Subcutaneous adipose tissue (tissue), 4 donors: ENCODE measurements around the gene SACM1L. TPM values are rescaled to one million over a fixed set of nuclear protein-coding genes. Genes with fewer than 3 reads are reported as not detected.

Experiments used
- CTCF ChIP-seq: fragments of 450-650 bp; IDR thresholded peaks from one replicate; pipeline ENCODE4 v1.5.1; 2016; ENCODE audit warnings: low read depth, mild to moderate bottlenecking, control low read depth, antibody characterized with exemption, moderate library complexity
- total RNA-seq, 4 donors: library from RNA; depleted of rRNA; stranded (reverse); fragments of >200 nt; gene quantifications; one replicate each; pipeline ENCODE4 v1.1.0, GENCODE V29; 2016

The SACM1L gene
- total RNA-seq, 4 donors from 2014 or later: 54.9 to 78.8 (median 55.6) TPM

- TF ChIP-seq CTCF: no peak
Observed at GRCh38 chr3:45657853-45658252, 31.3 kb upstream of the SACM1L start.

- TF ChIP-seq CTCF: no peak
Observed at GRCh38 chr3:45659661-45660566, 29.3 kb upstream of the SACM1L start.

GRCh38 chr3:45660567-45660901, 28.7 kb upstream of the SACM1L start:
- TF ChIP-seq CTCF: no peak

GRCh38 chr3:45664578-45664977, 24.6 kb upstream of the SACM1L start:
- no peak for TF ChIP-seq CTCF

- no peak for TF ChIP-seq CTCF
Observed at GRCh38 chr3:45665101-45665572, 24.1 kb upstream of the SACM1L start.

- no peak for TF ChIP-seq CTCF
Observed at GRCh38 chr3:45666757-45667431, 22.3 kb upstream of the SACM1L start.

GRCh38 chr3:45667569-45667934, 21.6 kb upstream of the SACM1L start:
- no peak for TF ChIP-seq CTCF
